HCT116 (cell line): ENCODE results near the gene RNF41. TPM values are rescaled to one million over a fixed set of nuclear protein-coding genes. Genes with fewer than 3 reads are reported as not detected.

Source experiments
- ATAC-seq: fragments of 200-7000 bp; cut with Tn5 transposase; 2 replicates; pipeline ENCODE4 v1.9.1; 2020; ENCODE audit warnings: mild to moderate bottlenecking, moderate library complexity
- BruUV-seq: library from RNA; stranded (reverse); fragments of 400-500 nt; replicated peaks from 2 replicates; lab custom pipeline; 2021; lab: Mats Ljungman, UMichigan
- CTCF ChIA-PET: fragments of 300-600 bp; sonication (Branson Sonifier 250); formaldehyde crosslinking; loops from one replicate; lab custom pipeline; 2021; ENCODE audit warnings: antibody characterized with exemption; lab: Charles Lee
- POLR2A ChIA-PET: fragments of 300-600, 350-600 bp; sonication (Branson Sonifier 250); formaldehyde crosslinking; loops from one replicate; lab custom pipeline; 2021; ENCODE audit warnings: antibody characterized with exemption; lab: Charles Lee
- RAD21 ChIA-PET, 2 experiments: fragments of 300-600 bp; sonication (Branson Sonifier 250); formaldehyde crosslinking; loops; one replicate each; lab custom pipeline; 2023; ENCODE audit warnings: low total read pairs in 2 of 2; ENCODE audit not compliant: uncharacterized antibody in 2 of 2, unreplicated experiment in 2 of 2, low non-redundant PET in 1 of 2; lab: Charles Lee
- DNase-seq: peaks from one replicate; pipeline ENCODE4 v3.0.0-alpha.2; 2010; ENCODE audit warnings: low read depth, low spot score
- H2AFZ ChIP-seq: fragments of 200-600 bp; shearing (Covaris generic), sonication (generic); 2 replicates; pipeline ENCODE4 v1.6.1; 2017; ENCODE audit warnings: low read depth, mixed run types, mixed read lengths, antibody characterized with exemption, low read length; ENCODE audit not compliant: poor library complexity, severe bottlenecking
- H3K27ac ChIP-seq: 2 replicates; pipeline ENCODE4 v1.5.1; 2012; ENCODE audit warnings: low read depth, low read length
- H3K27me3 ChIP-seq: fragments of 200-600 bp; sonication (generic); 2 replicates; pipeline ENCODE4 v1.6.1; 2016; ENCODE audit warnings: mixed run types, low read length, mixed read lengths; ENCODE audit not compliant: insufficient read depth
- H3K36me3 ChIP-seq, 2 experiments: fragments of 200-500 bp in 1 of 2; fragments of 200-600 bp in 1 of 2; sonication (Bioruptor generic) in 1 of 2; sonication (generic) in 1 of 2; 2 replicates each; pipeline versions ENCODE4 v1.5.1 to v1.6.1; 2014 to 2016; ENCODE audit warnings: low read length in 2 of 2, inconsistent platforms in 1 of 2, mixed read lengths in 1 of 2, mixed run types in 1 of 2; ENCODE audit not compliant: insufficient read depth in 2 of 2, control insufficient read depth in 1 of 2
- H3K4me1 ChIP-seq, 2 experiments: fragments of 200-600 bp in 1 of 2; sonication (generic) in 1 of 2; 2 replicates each; pipeline versions ENCODE4 v1.5.1 to v1.6.1; 2012 to 2017; ENCODE audit warnings: low read length in 2 of 2, inconsistent platforms in 1 of 2, mild to moderate bottlenecking in 1 of 2, mixed read lengths in 1 of 2, mixed run types in 1 of 2, moderate library complexity in 1 of 2; ENCODE audit not compliant: insufficient read depth in 2 of 2, control insufficient read depth in 1 of 2
- H3K4me2 ChIP-seq: fragments of 200-600 bp; sonication (generic); 2 replicates; pipeline ENCODE4 v1.6.1; 2017; ENCODE audit warnings: mixed run types, low read length, mixed read lengths
- H3K4me3 ChIP-seq, 2 experiments: fragments of 200-600 bp in 1 of 2; sonication (generic) in 1 of 2; replicated peaks in 1 of 2; 2 replicates each; pipeline ENCODE4 v1.5.1; 2011 to 2016; ENCODE audit warnings: low read length in 2 of 2, control low read depth in 1 of 2, low read depth in 1 of 2, mild to moderate bottlenecking in 1 of 2, mixed read lengths in 1 of 2, mixed run types in 1 of 2
- H3K79me2 ChIP-seq: fragments of 200-600 bp; sonication (generic); 2 replicates; pipeline ENCODE4 v1.6.1; 2017; ENCODE audit warnings: mild to moderate bottlenecking, mixed run types, low read length, moderate library complexity, mixed read lengths; ENCODE audit not compliant: insufficient read depth
- H3K9ac ChIP-seq: fragments of 200-600 bp; sonication (generic); 2 replicates; pipeline ENCODE4 v1.6.1; 2016; ENCODE audit warnings: low read length, mixed read lengths
- H3K9me2 ChIP-seq: fragments of 200-600 bp; sonication (generic), shearing (Covaris generic); 2 replicates; pipeline ENCODE4 v1.6.1; 2017; ENCODE audit warnings: mixed run types, mild to moderate bottlenecking, moderate library complexity; ENCODE audit not compliant: insufficient read depth
- H3K9me3 ChIP-seq, 2 experiments: fragments of 200-500 bp in 1 of 2; fragments of 200-600 bp in 1 of 2; sonication (Bioruptor generic) in 1 of 2; sonication (generic) in 1 of 2; 2 replicates each; pipeline ENCODE4 v1.6.1; 2014 to 2017; ENCODE audit warnings: low read length in 2 of 2, mixed read lengths in 2 of 2, inconsistent platforms in 1 of 2, low read depth in 1 of 2, mild to moderate bottlenecking in 1 of 2, mixed run types in 1 of 2, moderate library complexity in 1 of 2; ENCODE audit not compliant: control insufficient read depth in 1 of 2, insufficient read depth in 1 of 2
- H4K20me1 ChIP-seq: fragments of 200-600 bp; sonication (generic), shearing (Covaris generic); 2 replicates; pipeline ENCODE4 v1.6.1; 2017; ENCODE audit warnings: mixed run types, mild to moderate bottlenecking, moderate library complexity; ENCODE audit not compliant: insufficient read depth
- EGR1 ChIP-seq: IDR thresholded peaks from 2 replicates; pipeline ENCODE4 v1.6.1; 2012; ENCODE audit warnings: low read depth
- ELF1 ChIP-seq: IDR thresholded peaks from 2 replicates; pipeline ENCODE4 v1.6.1; 2012; ENCODE audit warnings: low read depth, borderline replicate concordance
- EZH2 ChIP-seq: fragments of 200-600 bp; sonication (generic); IDR thresholded peaks from 2 replicates; pipeline ENCODE4 v1.6.1; 2017; ENCODE audit warnings: antibody characterized with exemption, mixed run types
- EZH2phosphoT487 ChIP-seq: fragments of 200-600 bp; IDR thresholded peaks from 2 replicates; pipeline ENCODE4 v1.6.1; 2018; ENCODE audit warnings: antibody characterized with exemption, borderline replicate concordance
- FOSL1 ChIP-seq: IDR thresholded peaks from 2 replicates; pipeline ENCODE4 v1.6.1; 2012; ENCODE audit warnings: low read depth
- JUND ChIP-seq: IDR thresholded peaks from 2 replicates; pipeline ENCODE4 v1.6.1; 2012
- MAX ChIP-seq: IDR thresholded peaks from 2 replicates; pipeline ENCODE4 v1.6.1; 2012
- POLR2AphosphoS5 ChIP-seq: IDR thresholded peaks from 2 replicates; pipeline ENCODE4 v1.6.1; 2011; ENCODE audit warnings: mild to moderate bottlenecking, low read depth, low read length, moderate library complexity
- RAD21 ChIP-seq: IDR thresholded peaks from 2 replicates; pipeline ENCODE4 v1.6.1; 2012; ENCODE audit warnings: low read depth, mild to moderate bottlenecking
- TCF7L2 ChIP-seq: IDR thresholded peaks from 2 replicates; pipeline ENCODE4 v1.7.0; 2011; ENCODE audit warnings: borderline replicate concordance, inconsistent platforms; ENCODE audit not compliant: insufficient read depth, insufficient read length; ENCODE audit errors: extremely low read depth
- YY1 ChIP-seq: IDR thresholded peaks from 2 replicates; pipeline ENCODE4 v1.6.1; 2011; ENCODE audit warnings: low read length, low read depth, moderate library complexity, mild to moderate bottlenecking; ENCODE audit not compliant: insufficient replicate concordance; ENCODE audit errors: extremely low read depth
- ZBTB33 ChIP-seq: IDR thresholded peaks from 2 replicates; pipeline ENCODE4 v1.6.1; 2011; ENCODE audit warnings: mild to moderate bottlenecking, low read length, moderate library complexity; ENCODE audit not compliant: insufficient replicate concordance; ENCODE audit errors: extremely low read depth
- ZFX ChIP-seq: fragments of 450-650 bp; IDR thresholded peaks from 2 replicates; pipeline ENCODE4 v1.6.1; 2017
- intact Hi-C: fragments of 100-400 bp; cut with micrococcal nuclease; formaldehyde crosslinking; loops from 2 replicates; pipeline ENCODE4 v1.10.0; 2022
- total RNA-seq: library from RNA; stranded (reverse); gene quantifications from one replicate; pipeline ENCODE4 v1.2.1, GENCODE V29; 2021; ENCODE audit not compliant: unreplicated experiment

The RNF41 gene
- total RNA-seq, 1 experiment from 2014 or later = 40.6 TPM

- H4K20me1 ChIP-seq = no peaks in the 10 kb centered on the region
- H3K9me2 ChIP-seq = no peaks in the 10 kb centered on the region
- H2AFZ ChIP-seq = no peak overlapping the region
- intact Hi-C loops = no loop called here
- peaks cover 37 to 44% of the 10 kb centered on the region in 2 experiments for H3K36me3 ChIP-seq
- no peaks in the 10 kb centered on the region for H3K27me3 ChIP-seq
- ChIA-PET POLR2A (no interaction called here), RAD21 (no interaction called here), CTCF (no interaction called here)
- H3K4me3 ChIP-seq = no peak overlapping the region
- TF ChIP-seq MAX (no peak), FOSL1 (no peak), POLR2AphosphoS5 (no peak), JUND (no peak), YY1 (no peak), ELF1 (no peak), ZFX (no peak), EZH2 (no peak), EZH2phosphoT487 (no peak), TCF7L2 (no peak), ZBTB33 (no peak), EGR1 (no peak), RAD21 (no peak)
- no peak overlapping the region for H3K27ac ChIP-seq
- no peak overlapping the region for H3K9ac ChIP-seq
- no peaks in the 10 kb centered on the region for H3K79me2 ChIP-seq
- DNase-seq = no peak
- BruUV-seq = no TSS peak
- H3K4me2 ChIP-seq = no peak overlapping the region
- ATAC-seq = no peak
- no peaks in the 10 kb centered on the region for H3K9me3 ChIP-seq
- no peaks in the 10 kb centered on the region for H3K4me1 ChIP-seq
Observed at GRCh38 chr12:56242986-56243385, 21.3 kb upstream of the RNF41 start.
